ENCODE data around the gene DUSP28. TPM values are rescaled to one million over a fixed set of nuclear protein-coding genes. Genes with fewer than 3 reads are reported as not detected.

The DUSP28 gene
- total and polyA plus RNA-seq, 4 donors = 1.9 to 4.1 (median 3.0) TPM

DNA sequence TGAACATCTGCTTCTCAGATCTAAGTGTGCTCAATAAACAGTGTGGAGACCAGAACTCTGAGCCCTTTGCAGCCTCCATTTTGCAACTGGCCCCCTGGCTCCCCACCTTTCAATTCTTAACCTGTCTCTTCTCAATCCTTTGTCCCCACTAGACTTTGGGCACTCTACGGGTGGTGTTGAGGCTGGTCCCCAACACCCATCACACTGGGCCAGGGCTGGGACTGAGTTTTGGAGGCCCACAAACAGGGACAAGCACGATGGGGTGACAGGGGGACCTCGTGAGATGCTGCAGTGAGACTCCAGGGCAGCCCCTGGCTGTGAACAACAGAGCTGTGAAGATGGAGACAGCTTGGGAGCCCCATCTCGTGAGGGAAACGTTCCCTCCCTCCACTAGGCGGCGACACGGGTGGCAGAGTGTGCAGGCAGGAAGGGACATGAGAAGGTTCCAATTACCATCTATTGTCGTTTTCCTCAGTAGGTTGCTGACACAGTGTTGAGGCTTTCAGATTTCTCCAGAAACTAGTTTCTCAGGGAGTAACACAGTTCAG lies 3.5 kb upstream of the DUSP28 start:
- H3K4me3 ChIP-seq (ENCODE audit: low read depth in 1 of 3, low read length in 3 of 3) = no peak overlapping the region
- WGBS = 81% methylated on average over 9 of the region's 9 CpGs
- H3K9ac ChIP-seq (ENCODE audit: low read depth in 1 of 2, low read length in 2 of 2) = no peak overlapping the region
- H3K4me1 ChIP-seq (ENCODE audit: control insufficient read depth in 4 of 4, insufficient read depth in 4 of 4, low read length in 3 of 4) = peaks cover 11 to 32% (median 20%) of the 10 kb centered on the region in 4 donors
- H3K9me3 ChIP-seq (ENCODE audit: control insufficient read depth in 4 of 4, low read length in 3 of 4) = no peaks in the 10 kb centered on the region
- no peak overlapping the region for H3K27ac ChIP-seq (ENCODE audit: low read depth in 1 of 2, low read length in 2 of 2)
- H3K27me3 ChIP-seq (ENCODE audit: control insufficient read depth in 4 of 4, insufficient read depth in 4 of 4, low read length in 3 of 4) = no peaks in the 10 kb centered on the region
- H3K36me3 ChIP-seq (ENCODE audit: control insufficient read depth in 4 of 4, insufficient read depth in 3 of 4, low read depth in 1 of 4, low read length in 3 of 4) = peaks cover 0 to 4% (median 1%) of the 10 kb centered on the region in 4 donors
- DNase-seq (ENCODE audit: low spot score) = peak; percentile 72
- no peak for TF ChIP-seq GABPA (IDR thresholded peaks at IDR 0.05 in 1 of 2, conservative IDR thresholded peaks at IDR 0.05 in 1 of 2)
- TF ChIP-seq FOXA1 (IDR thresholded peaks at IDR 0.05) = no peak
- TF ChIP-seq, protein P1, sequence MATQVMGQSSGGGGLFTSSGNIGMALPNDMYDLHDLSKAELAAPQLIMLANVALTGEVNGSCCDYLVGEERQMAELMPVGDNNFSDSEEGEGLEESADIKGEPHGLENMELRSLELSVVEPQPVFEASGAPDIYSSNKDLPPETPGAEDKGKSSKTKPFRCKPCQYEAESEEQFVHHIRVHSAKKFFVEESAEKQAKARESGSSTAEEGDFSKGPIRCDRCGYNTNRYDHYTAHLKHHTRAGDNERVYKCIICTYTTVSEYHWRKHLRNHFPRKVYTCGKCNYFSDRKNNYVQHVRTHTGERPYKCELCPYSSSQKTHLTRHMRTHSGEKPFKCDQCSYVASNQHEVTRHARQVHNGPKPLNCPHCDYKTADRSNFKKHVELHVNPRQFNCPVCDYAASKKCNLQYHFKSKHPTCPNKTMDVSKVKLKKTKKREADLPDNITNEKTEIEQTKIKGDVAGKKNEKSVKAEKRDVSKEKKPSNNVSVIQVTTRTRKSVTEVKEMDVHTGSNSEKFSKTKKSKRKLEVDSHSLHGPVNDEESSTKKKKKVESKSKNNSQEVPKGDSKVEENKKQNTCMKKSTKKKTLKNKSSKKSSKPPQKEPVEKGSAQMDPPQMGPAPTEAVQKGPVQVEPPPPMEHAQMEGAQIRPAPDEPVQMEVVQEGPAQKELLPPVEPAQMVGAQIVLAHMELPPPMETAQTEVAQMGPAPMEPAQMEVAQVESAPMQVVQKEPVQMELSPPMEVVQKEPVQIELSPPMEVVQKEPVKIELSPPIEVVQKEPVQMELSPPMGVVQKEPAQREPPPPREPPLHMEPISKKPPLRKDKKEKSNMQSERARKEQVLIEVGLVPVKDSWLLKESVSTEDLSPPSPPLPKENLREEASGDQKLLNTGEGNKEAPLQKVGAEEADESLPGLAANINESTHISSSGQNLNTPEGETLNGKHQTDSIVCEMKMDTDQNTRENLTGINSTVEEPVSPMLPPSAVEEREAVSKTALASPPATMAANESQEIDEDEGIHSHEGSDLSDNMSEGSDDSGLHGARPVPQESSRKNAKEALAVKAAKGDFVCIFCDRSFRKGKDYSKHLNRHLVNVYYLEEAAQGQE (IDR thresholded peaks at IDR 0.05) = no peak
- TF ChIP-seq HNF4A (conservative IDR thresholded peaks at IDR 0.05) = no peak
- TF ChIP-seq, protein P2, sequence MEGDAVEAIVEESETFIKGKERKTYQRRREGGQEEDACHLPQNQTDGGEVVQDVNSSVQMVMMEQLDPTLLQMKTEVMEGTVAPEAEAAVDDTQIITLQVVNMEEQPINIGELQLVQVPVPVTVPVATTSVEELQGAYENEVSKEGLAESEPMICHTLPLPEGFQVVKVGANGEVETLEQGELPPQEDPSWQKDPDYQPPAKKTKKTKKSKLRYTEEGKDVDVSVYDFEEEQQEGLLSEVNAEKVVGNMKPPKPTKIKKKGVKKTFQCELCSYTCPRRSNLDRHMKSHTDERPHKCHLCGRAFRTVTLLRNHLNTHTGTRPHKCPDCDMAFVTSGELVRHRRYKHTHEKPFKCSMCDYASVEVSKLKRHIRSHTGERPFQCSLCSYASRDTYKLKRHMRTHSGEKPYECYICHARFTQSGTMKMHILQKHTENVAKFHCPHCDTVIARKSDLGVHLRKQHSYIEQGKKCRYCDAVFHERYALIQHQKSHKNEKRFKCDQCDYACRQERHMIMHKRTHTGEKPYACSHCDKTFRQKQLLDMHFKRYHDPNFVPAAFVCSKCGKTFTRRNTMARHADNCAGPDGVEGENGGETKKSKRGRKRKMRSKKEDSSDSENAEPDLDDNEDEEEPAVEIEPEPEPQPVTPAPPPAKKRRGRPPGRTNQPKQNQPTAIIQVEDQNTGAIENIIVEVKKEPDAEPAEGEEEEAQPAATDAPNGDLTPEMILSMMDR (IDR thresholded peaks at IDR 0.05; ENCODE audit: low read depth, low read length, missing input control) = peak; percentile 6
- no peak for TF ChIP-seq YY1 (IDR thresholded peaks at IDR 0.05)
- peak in 1 of 2 donors; percentile 48 for TF ChIP-seq RAD21 (IDR thresholded peaks at IDR 0.05)

DNA sequence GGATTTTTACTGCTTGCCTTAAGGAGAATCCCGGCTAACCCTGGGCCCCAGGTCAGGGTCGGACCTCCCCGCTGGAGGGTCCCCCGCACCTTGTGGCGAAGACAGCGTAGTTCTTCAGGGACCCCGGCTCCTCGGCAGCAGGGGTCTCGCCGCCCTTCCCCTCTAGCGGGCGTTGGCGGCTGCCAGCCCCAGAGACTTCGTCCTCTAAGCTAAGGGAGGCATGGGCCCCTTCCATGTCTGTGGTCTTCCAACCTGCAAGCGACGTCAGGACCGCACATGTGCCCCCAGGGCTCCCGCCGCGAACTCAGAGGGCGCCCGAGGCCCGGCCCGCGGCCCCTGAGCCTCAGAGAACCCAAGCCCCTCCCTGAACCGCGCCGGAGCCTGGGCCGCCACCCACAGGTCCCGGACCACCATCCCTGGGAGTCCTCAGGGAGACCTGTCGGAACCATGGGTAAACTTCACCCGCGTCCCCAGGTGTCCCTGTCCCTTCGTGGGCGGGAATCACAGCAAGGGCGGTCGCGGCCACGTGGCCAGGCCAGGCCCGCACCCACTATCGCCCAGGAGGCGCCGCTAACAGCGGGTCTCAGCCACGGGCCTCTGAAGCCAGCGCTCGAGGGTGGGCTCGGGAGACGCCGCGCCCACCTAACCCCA lies 2.9 kb upstream of the DUSP28 start:
- Histone ChIP-seq H3K4me3 (ENCODE audit: low read depth in 1 of 3, low read length in 3 of 3) (peak overlapping the region in 1 of 3 donors; percentile 43), H3K9me3 (ENCODE audit: control insufficient read depth in 4 of 4, low read length in 3 of 4) (no peaks in the 10 kb centered on the region), H3K27me3 (ENCODE audit: control insufficient read depth in 4 of 4, insufficient read depth in 4 of 4, low read length in 3 of 4) (no peaks in the 10 kb centered on the region), H3K27ac (ENCODE audit: low read depth in 1 of 2, low read length in 2 of 2) (no peak overlapping the region), H3K36me3 (ENCODE audit: control insufficient read depth in 4 of 4, insufficient read depth in 3 of 4, low read depth in 1 of 4, low read length in 3 of 4) (peaks cover 0 to 4% (median 1%) of the 10 kb centered on the region in 4 donors), H3K9ac (ENCODE audit: low read depth in 1 of 2, low read length in 2 of 2) (no peak overlapping the region), H3K4me1 (ENCODE audit: control insufficient read depth in 4 of 4, insufficient read depth in 4 of 4, low read length in 3 of 4) (peaks cover 13 to 35% (median 24%) of the 10 kb centered on the region in 4 donors)
- 50% methylated on average over 51 of the region's 51 CpGs for WGBS
- DNase-seq (ENCODE audit: low spot score) = no peak
- no peak for TF ChIP-seq YY1 (IDR thresholded peaks at IDR 0.05)
- TF ChIP-seq, protein P2 (IDR thresholded peaks at IDR 0.05; ENCODE audit: low read depth, low read length, missing input control) = no peak
- no peak for TF ChIP-seq RAD21 (IDR thresholded peaks at IDR 0.05)
- TF ChIP-seq NR2F2 (IDR thresholded peaks at IDR 0.05) = no peak
- TF ChIP-seq RXRA (IDR thresholded peaks at IDR 0.05) = no peak
- no peak for TF ChIP-seq HNF4A (conservative IDR thresholded peaks at IDR 0.05)
- TF ChIP-seq TAF1 (conservative IDR thresholded peaks at IDR 0.05) = no peak
- TF ChIP-seq, protein P3, sequence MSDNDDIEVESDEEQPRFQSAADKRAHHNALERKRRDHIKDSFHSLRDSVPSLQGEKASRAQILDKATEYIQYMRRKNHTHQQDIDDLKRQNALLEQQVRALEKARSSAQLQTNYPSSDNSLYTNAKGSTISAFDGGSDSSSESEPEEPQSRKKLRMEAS (IDR thresholded peaks at IDR 0.05) = no peak
- TF ChIP-seq FOXA1 (IDR thresholded peaks at IDR 0.05) = no peak
- TF ChIP-seq, protein P1 (IDR thresholded peaks at IDR 0.05) = no peak
- TF ChIP-seq JUND (IDR thresholded peaks at IDR 0.05) = no peak
- no peak for TF ChIP-seq GABPA (IDR thresholded peaks at IDR 0.05 in 1 of 2, conservative IDR thresholded peaks at IDR 0.05 in 1 of 2)
- TF ChIP-seq, protein P4, sequence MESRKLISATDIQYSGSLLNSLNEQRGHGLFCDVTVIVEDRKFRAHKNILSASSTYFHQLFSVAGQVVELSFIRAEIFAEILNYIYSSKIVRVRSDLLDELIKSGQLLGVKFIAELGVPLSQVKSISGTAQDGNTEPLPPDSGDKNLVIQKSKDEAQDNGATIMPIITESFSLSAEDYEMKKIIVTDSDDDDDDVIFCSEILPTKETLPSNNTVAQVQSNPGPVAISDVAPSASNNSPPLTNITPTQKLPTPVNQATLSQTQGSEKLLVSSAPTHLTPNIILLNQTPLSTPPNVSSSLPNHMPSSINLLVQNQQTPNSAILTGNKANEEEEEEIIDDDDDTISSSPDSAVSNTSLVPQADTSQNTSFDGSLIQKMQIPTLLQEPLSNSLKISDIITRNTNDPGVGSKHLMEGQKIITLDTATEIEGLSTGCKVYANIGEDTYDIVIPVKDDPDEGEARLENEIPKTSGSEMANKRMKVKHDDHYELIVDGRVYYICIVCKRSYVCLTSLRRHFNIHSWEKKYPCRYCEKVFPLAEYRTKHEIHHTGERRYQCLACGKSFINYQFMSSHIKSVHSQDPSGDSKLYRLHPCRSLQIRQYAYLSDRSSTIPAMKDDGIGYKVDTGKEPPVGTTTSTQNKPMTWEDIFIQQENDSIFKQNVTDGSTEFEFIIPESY (IDR thresholded peaks at IDR 0.05) = no peak
- TF ChIP-seq EGR1 (IDR thresholded peaks at IDR 0.05; ENCODE audit: low read depth in 2 of 2) = no peak
- TF ChIP-seq SP1 (IDR thresholded peaks at IDR 0.05) = no peak
